HG03439 (cell line): ENCODE data around the gene GPR107.

ENCODE experiments used
- ATAC-seq: cut with Tn5 transposase; IDR thresholded peaks from one replicate; pipeline ENCODE4 v1.9.1; 2021; ENCODE audit warnings: mild to moderate bottlenecking, moderate library complexity; ENCODE audit not compliant: unreplicated experiment

The GPR107 gene

GRCh38 chr9:130179331-130179907 lies 125.7 kb downstream of the GPR107 start:
- ATAC-seq = no peak

DNA sequence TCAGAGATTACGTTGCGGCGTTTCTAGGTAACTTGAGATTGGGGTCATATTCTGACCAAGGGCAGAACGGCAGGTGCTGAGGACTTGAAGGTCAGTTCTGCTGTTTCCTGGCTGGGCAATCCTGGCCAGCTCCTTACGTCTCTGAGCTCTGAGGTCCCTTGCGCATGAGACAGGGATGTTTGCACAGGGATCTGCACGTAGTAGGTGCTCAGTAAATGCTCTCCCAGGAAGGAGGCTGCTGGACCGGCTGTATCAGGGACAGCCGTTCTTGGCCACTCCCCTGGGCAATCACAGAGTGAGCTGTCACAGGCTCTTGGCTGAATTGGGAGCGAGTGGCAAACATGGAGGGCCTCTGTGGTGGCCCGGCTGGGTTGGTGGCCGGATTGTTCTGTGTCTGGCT lies 126.8 kb downstream of the GPR107 start:
- no peak for ATAC-seq

DNA sequence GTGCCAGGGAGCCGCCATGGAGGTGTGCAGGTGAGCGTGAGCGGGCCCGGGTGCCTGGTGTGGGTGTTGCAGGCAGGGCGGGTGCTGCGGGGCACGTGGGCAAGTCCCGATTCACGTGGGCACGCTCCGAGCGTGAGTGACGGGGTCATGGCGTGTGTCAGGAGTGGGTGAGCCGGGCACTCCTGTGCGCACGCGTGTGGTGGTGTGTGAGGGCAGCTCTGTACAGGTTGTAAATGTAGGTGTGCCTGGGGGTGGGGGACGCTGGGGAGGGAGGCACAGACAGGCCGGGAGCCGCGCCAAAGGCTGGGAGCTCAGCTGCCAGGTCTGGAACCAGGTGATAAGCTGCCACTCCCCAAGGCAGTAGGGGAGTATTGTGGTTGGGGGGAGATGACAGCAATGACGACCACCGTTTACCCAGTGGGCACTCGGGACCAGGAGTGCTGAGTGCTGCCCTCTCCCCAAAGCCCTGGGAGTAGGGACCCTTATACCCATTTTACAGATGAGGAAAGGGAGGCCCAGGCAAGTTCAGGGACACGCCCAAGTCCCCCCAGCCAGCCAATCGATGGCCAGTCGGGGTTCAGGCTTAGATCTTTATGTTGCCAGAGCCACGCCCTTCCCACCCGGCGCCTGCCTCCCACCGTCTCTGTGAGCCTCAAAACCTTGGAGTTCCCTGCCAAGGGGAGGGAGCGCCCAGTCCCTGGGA lies 128.1 kb downstream of the GPR107 start:
- ATAC-seq = no peak

GRCh38 chr9:130182381-130182909 lies 128.7 kb downstream of the GPR107 start:
- ATAC-seq = no peak

DNA sequence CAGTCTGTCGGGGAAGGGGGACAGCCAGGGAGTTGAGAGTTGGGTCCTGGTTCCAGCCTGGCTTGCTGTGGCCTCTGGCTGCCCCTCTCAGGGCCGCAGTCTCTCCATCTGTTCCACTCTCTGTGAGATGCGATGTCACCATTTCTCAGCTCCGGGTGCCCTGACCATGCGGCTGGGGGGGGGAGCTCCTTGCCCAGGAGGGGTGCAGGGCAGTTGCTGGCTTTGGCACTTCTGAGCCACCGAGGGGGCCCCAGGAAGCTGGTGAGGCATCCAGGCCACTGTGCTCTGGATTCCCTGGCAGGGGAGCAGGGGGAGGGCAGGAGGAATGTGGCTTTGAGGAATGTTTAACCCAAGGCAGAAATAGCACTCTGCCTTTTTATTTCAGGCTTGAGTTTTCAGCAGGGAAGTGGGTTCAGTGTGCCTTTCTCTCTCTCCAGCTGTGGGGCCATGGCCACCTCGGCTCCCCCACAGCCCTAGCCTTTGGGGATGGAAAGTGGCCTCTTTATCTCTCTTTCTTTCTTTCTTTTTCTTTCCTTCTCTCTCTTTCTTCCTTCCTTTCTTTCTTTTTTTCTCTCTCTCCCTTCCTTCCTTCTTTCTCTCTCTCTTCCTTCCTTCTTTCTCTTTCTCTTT lies 129.5 kb downstream of the GPR107 start:
- no peak for ATAC-seq

DNA sequence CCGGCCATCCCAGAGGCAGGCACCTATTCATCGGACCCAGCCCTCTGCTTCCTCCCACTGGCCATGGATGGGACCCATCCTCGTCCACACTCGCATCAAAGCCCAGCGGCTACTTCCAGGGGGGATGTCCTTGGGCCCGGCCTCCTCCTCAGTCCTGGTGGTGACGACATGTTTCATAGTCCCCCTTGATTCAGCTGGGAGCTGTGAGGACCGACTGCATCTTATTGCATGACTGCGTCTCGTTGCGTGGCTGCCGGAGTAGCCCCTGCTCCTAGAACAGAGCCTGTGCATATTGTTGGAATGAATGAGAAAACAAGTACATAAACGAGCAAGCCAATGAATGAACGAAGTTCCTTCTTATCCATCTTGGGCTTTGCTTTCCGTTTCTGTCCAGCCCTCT lies 131.3 kb downstream of the GPR107 start:
- ATAC-seq = no peak

- ATAC-seq = no peak
Observed at GRCh38 chr9:130185490-130186031, 131.9 kb downstream of the GPR107 start.

DNA sequence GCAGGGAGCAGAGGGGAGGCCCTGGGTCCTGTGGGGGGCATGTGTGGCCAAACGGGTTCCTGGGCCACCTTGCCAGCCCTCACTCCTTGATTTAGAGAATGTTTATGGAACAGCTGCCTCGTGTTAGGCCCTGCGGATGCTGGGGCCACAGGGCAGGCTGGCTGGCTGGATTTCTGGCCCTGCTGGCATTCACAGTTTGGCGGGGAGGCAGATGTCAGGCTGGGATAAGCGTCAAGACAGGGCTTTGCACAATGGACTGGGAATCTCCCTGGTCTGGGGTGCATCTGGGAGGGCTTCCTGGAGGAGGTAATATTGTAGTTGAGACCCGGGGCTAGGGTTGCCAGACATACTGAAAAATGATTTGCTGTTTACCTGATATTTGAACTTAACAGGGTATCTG lies 132.3 kb downstream of the GPR107 start:
- ATAC-seq = no peak

GRCh38 chr9:130186839-130187522 lies 133.3 kb downstream of the GPR107 start:
- ATAC-seq = no peak

- no peak for ATAC-seq
Observed at GRCh38 chr9:130187523-130187846, 133.8 kb downstream of the GPR107 start.

GRCh38 chr9:130188860-130189481 lies 135.3 kb downstream of the GPR107 start:
- no peak for ATAC-seq
